HG03175 (cell line): ENCODE results near the gene PRDM5.

Experiments
- ATAC-seq: cut with Tn5 transposase; IDR thresholded peaks from one replicate; pipeline ENCODE4 v1.9.1; 2021; ENCODE audit warnings: mild to moderate bottlenecking, moderate library complexity; ENCODE audit not compliant: unreplicated experiment

Gene PRDM5

GRCh38 chr4:120824946-120825345 lies 97.6 kb downstream of the PRDM5 start:
- no peak for ATAC-seq

DNA sequence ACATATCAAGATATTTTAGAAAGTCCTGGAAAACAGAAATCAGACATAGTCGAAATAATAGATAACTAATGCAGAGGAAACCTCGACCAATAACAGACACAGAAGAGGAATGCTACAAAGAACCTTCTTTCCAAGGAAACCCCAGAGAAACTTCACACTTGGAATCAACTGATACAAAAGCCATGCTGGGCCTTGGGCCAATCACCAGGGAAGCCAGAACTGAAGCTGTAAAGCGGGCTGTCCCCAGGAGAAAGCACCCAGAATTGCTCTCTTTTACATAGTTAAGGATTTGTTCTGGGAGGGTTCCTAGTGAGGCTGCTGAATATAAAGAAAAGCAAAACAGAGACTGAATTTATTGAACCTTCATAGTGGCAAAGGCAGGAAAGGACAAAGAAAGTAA lies 100.5 kb downstream of the PRDM5 start:
- no peak for ATAC-seq

DNA sequence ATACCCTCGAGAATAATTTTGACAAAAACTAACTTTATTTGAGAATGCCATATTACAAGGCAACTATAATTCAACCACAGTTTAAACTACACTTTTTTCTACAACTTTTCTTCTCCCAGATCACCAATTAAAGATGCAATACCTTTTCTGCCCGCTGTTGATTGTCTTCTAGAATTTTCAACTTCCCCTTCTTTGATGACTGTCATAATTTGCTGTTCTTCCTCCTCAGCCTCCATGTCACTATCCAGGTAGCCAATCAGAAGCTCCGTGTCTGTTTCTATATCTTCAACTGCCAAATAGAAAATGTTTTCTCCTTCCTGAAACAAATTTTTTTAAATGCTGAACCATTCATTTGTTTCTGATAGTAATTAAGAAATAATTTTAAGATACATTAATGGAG lies 101.5 kb downstream of the PRDM5 start:
- no peak for ATAC-seq

- ATAC-seq: no peak
Measured at GRCh38 chr4:120819805-120820437, 102.6 kb downstream of the PRDM5 start.

DNA sequence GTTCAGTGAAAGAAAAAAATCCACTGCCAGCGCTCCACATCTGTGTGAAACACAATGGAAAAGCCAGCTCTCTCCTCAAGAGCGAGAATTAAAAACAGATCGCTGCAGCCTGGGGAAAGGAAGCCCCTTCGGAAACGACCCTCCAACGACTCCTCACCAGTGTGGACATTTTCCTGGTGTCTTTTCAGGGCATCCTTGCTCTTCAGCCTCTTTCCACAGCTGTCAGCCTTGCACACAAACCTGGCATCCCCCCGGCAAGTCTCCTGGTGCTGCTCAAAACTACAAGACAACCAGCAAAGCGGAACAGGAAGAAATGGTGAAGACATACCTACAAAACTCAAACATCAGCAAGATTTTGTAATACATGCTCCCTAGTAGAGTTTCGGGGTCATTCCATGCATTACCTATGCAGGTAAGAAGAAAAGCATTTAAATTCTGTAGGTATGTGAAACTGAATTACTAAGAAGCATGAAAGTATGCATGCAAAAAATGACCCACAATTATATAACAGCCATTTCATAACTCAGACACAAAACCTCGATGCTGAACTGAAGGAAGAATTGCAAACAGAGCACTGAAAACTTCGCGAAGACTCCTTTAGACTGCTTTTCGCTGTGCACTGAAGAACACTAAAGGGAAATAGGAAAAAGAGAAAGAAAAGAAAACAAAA lies 106.1 kb downstream of the PRDM5 start:
- ATAC-seq: no peak

DNA sequence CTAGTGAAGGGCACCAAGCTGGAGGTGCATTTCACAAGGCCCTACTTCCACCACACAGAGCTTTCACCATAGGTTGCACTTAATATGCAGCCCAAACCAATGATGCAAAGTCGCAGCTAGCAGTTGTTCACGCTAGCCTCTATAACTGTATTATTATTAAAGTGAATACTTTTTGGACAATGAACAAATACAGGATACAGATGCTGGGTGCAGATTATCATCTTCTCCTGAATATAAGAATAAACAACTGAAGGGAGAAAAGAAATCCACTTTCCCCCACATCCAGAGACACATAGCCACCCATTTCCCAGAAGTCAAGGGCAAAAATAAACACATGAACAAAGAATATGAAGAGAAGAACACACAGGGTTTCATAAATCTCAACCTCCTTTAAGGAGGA lies 107.2 kb downstream of the PRDM5 start:
- no peak for ATAC-seq

DNA sequence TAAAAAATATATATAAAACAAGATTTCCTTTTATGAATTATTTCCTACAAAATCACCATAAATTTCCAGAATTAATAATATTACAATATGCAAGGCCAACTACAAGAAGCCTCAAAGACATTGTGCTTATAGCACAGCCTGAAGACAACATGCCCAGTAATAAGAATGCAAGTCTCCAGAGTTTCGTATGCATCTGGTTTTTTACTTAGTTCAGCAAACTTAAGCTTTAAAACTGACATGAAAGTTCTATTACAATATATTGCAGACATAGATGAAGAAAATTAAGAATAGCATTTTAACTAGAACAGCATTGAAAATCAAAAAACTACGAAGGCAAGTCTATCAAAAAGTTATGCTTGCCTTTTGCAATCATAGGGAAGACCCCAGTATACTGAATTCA lies 107.6 kb downstream of the PRDM5 start:
- ATAC-seq: no peak

- no peak for ATAC-seq
Measured at GRCh38 chr4:120812216-120812615, 110.3 kb downstream of the PRDM5 start.

DNA sequence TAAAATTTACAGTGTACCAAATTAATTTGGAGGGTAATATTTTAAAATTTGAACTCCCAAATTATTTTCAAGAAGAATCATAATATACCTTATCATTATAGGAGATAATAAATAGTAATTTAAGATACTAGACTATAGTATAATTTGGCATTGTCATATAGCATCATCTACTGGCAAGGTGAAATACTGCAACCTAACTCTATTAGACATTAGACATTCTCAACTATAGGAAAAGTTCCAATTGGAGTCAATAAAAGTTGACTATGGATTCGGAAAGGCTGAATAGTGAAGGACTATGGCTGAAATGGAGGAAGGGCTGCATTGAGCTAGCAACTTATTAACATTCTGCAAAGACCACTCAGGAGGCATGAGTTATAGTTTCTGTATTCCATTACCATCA lies 113.0 kb downstream of the PRDM5 start:
- no peak for ATAC-seq

DNA sequence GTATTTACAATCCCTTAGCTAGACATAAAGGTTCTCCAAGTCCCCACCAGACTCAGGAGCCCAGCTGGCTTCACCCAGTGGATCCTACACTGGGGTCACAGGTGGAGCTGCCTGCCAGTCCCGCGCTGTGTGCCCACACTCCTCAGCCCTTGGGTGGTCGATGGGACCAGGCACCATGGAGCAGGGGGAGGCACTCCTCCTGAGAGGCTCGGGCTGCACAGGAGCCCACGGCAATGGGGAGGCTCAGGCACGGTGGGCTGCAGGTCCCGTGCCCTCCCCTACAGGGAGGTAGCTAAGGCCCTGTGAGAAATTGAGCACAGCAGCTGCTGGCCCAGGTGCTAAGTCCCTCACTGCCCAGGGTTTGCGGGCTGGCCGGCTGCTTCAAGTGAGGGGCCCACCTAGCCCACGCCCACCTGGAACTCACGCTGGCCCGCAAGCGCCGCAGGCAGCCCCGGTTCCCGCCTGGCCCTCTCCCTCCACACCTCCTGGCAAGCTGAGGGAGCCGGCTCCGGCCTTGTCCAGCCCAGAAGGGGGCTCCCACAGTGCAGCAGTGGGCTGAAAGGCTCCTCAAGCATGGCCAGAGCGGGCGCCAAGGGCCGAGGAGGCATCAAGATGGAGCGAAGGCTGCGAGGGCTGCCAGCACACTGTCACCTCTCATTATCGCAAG lies 113.9 kb downstream of the PRDM5 start:
- no peak for ATAC-seq

DNA sequence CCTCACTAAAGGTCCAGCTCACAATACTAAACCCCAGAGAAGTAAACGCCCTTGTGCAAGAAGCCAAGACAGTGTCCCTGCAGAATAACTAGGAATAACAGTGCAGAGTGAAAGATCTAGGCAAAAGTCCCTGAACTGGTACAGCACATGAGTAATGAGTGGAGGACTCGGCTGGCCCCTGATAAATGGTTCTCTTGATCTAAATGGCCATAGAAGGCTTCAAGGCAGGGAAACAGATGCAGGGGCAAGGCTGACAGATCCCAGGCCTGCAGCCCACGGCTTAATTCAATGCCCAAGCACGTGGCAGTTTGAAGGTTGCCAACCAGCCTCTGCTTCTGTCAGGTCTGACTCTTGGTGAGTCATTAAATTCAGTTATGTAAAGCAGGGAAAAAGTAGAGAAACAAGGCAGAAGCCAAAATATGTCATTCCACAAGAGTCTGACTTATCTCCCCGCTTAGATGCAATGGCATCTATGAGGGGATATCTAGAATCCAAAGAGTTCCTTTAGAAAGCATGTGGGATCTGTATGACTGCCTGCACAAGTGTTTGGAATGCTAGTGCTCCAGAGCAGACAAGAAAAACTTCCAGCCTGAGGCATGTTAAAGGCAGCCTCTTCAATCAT lies 121.3 kb downstream of the PRDM5 start:
- ATAC-seq: no peak

DNA sequence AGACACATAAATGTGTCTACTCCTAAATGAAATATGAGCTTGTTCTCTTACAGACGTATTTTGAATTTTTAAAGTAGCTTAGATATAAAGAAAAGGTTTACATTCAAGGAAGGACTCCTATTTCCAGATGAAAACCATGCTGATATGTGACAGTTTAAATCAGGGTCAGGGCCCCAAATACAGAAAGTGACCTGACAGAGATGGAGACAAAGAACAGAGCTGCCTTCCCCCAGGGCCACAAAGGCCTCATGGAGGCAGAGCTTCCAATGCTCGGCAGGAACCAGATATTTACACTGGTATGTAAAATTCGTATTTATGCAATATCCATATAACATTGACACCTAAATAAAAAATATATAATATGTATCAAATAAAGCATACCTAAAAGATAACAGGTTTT lies 124.0 kb downstream of the PRDM5 start:
- no peak for ATAC-seq

DNA sequence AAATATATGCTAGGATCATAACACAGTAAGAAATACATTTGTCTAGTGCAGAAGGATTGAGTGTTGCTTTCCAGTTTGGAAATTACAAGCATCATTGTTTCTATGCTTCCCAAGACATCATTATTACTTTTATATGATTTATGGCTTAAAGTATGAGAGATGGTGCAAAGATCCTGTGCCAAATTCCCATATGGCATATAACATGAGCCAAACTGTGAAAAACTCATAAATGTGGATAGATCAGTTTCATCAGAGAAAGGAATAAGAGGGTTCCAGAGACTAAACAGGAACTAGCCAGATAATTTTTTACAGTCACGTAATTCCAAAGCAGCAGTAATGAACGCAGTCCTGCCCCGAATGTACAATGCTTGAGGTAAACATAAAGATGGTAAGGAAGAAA lies 126.3 kb downstream of the PRDM5 start:
- no peak for ATAC-seq

- ATAC-seq: no peak
Measured at GRCh38 chr4:120785202-120785601, 137.3 kb downstream of the PRDM5 start.

- no peak for ATAC-seq
Measured at GRCh38 chr4:120777459-120777858, 145.1 kb downstream of the PRDM5 start.

DNA sequence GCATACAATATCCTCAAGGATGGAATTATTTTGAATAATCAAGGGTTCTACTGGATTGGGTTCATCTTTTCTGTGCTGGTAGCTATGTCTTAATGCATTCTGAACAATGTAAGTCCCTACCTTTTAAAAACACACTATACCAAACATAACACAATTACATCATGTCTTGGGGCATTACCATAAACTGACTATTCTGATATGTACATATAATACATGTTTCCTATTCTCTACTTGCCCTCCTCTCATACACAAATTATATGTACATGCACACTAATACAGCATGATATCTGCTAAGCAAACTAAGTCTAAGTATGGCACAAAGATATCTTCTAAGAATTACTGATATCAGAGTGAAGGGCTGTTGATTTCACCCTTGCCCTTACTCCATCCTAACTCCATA lies 147.1 kb downstream of the PRDM5 start:
- ATAC-seq: no peak

- ATAC-seq: no peak
Measured at GRCh38 chr4:120773641-120774040, 148.9 kb downstream of the PRDM5 start.

DNA sequence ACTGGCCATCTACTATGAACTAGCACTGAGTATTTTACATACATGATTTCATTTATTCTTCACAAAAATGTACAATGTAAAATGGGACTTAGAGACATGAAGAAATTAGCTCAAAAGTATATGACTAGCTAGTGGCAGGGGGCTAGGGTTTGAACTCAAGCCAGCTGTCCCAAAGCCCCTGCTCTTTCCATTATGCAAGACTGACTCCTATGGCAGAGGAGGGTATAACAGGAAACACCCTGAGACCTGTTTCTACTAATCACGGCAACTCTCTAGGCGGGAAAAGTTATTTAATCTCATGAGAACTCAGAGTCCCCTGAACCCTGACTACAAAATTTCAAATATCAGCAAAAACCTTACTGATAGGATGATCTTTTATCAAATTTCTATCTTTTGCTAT lies 150.6 kb downstream of the PRDM5 start:
- ATAC-seq: no peak

- no peak for ATAC-seq
Measured at GRCh38 chr4:120770897-120771296, 151.6 kb downstream of the PRDM5 start.

DNA sequence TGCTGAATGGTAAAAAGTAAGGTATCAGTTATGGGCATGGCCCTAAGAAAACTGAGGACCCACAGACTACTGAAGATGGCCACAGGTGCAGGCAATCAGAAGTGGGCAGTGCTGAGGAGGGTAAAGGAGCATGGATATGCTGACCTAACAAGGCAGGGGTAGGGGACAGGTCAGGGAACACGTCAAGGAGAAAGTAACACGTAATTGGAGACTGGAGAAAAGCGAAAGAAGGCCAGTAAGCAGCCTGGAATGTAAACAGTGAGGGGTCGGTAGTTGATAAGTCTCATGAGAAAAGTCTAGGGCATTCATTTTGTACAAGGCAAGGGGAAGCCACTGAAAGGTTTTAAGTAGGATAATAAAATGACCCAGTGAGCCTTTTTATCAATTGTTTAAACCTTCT lies 153.3 kb downstream of the PRDM5 start:
- no peak for ATAC-seq

GRCh38 chr4:120765260-120765680 lies 157.3 kb downstream of the PRDM5 start:
- ATAC-seq: no peak

- ATAC-seq: no peak
Measured at GRCh38 chr4:120763650-120764049, 158.9 kb downstream of the PRDM5 start.
